ENCODE data around the gene SDR39U1. TPM values are rescaled to one million over a fixed set of nuclear protein-coding genes. Genes with fewer than 3 reads are reported as not detected.

The SDR39U1 gene
- total and polyA plus RNA-seq, 4 donors: 18.5 to 96.8 (median 61.6) TPM

DNA sequence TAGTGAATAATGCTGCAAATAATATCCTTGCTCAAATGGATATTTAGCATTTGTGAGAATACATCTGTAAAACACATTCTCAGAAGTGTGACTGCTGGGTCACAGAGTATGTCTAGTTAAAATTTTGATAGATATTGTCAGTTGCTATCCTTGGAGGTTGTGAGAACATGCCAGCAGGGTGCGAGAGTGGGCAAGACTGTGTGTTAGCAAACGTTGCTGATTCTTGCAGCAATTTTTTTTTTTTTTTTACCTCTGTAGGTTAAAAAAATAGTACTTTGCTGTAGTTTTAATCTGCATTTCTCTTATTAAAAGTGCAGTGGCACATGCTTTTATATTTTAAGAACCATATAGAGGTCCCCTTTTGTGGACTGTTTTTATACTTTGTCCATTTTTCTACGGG lies 48.3 kb downstream of the SDR39U1 start:
- Histone ChIP-seq H3K9me3 (ENCODE audit: control insufficient read depth, insufficient read depth, low read length) (no peaks in the 10 kb centered on the region), H3K4me1 (ENCODE audit: control insufficient read depth, insufficient read depth, low read length) (peaks cover 11% of the 10 kb centered on the region), H3K27me3 (ENCODE audit: control insufficient read depth, insufficient read depth, low read length) (no peaks in the 10 kb centered on the region), H3K4me3 (ENCODE audit: low read depth, low read length) (no peak overlapping the region), H3K36me3 (ENCODE audit: control insufficient read depth, insufficient read depth, low read length) (no peaks in the 10 kb centered on the region), H3K27ac (ENCODE audit: low read depth, low read length) (no peak overlapping the region)
- DNase-seq (ENCODE audit: low read depth in 4 of 6, low spot score in 6 of 6): no peak
- WGBS (ENCODE audit: insufficient coverage): no CpG with 5 or more reads among the region's 3 CpGs

DNA sequence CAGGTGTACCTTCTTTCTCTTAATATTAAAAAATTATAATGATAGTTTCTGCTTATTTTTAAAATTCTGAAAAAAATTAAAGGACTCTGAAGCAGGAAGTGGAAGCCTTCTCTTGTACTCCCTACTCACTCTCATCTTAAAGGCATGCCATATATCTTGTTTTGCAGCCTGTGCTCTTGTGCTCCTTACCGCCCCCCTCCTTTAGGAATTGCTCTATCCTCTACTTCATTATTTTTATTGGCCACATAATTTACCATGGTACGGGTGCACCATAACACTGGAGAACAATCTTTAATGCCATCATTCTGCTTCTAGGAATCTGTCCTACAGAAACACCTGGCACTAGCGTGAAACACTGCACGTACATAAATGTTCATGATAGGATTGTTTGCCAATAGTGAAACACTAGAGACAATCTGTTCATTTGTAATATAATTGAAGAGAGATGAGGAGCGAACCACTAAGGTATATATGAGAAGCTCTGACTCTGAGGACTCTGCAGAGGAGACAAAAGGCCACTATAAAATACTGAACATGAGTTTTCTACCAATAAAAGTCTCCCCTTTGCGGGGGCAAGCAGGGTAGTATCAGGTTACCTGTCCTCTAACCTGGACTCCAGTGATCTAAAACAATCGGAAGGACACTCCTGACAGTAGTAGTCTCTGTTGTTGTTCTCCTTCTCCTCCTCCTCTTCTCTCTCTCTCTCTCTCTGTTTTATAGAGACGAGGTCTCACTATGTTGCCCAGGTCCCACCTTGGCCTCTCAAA lies 50.1 kb downstream of the SDR39U1 start:
- Histone ChIP-seq H3K9me3 (ENCODE audit: control insufficient read depth, insufficient read depth, low read length) (no peaks in the 10 kb centered on the region), H3K4me3 (ENCODE audit: low read depth, low read length) (no peak overlapping the region), H3K4me1 (ENCODE audit: control insufficient read depth, insufficient read depth, low read length) (no peaks in the 10 kb centered on the region), H3K27ac (ENCODE audit: low read depth, low read length) (no peak overlapping the region), H3K36me3 (ENCODE audit: control insufficient read depth, insufficient read depth, low read length) (no peaks in the 10 kb centered on the region), H3K27me3 (ENCODE audit: control insufficient read depth, insufficient read depth, low read length) (no peaks in the 10 kb centered on the region)
- DNase-seq (ENCODE audit: low read depth in 4 of 6, low spot score in 6 of 6): peak in 1 of 6 donors; percentile 41
- 53% methylated on average over 4 of the region's 8 CpGs for WGBS (ENCODE audit: insufficient coverage)

DNA sequence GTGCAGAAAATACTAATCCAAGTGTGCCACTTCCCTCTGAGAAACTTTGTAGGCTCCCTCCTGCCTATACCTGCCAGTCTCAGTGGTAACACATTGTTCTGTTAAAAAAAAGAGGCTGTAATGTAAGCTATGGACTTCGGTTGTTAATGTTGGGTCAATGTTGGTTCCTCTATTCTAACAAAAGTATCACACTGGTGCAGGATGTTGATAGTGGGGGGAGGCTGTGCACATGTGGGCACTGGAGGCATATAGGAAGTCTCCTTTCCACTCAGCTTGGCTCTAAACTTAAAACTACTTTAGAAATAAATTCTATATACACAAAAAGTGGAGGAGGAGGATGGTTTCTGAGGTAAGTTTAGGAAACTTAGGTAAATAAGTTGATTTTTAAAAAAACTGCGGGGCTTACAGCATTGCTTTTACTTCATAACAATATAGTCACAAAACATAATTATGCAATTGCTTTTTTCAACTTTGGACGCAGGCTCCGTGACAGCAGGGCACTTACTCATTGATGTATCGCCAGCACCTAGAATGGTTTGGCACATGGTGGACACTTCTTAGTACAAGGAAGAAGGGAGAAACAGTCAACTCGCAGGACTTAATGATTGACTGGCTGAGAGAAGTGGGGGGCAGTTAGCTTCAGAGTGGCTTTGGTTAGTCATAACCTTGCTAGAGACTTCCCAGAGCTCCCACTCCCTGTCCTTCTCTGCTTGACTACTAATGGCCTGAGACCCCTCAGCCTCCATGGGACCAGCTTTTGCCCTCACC lies 51.7 kb downstream of the SDR39U1 start:
- Histone ChIP-seq H3K27ac (ENCODE audit: low read depth, low read length) (no peak overlapping the region), H3K27me3 (ENCODE audit: control insufficient read depth, insufficient read depth, low read length) (no peaks in the 10 kb centered on the region), H3K4me1 (ENCODE audit: control insufficient read depth, insufficient read depth, low read length) (no peaks in the 10 kb centered on the region), H3K4me3 (ENCODE audit: low read depth, low read length) (no peak overlapping the region), H3K36me3 (ENCODE audit: control insufficient read depth, insufficient read depth, low read length) (no peaks in the 10 kb centered on the region), H3K9me3 (ENCODE audit: control insufficient read depth, insufficient read depth, low read length) (no peaks in the 10 kb centered on the region)
- WGBS (ENCODE audit: insufficient coverage): 81% methylated on average over 3 of the region's 6 CpGs
- no peak for DNase-seq (ENCODE audit: low read depth in 4 of 6, low spot score in 6 of 6)

Other genes starting within 250 kb of the SDR39U1 start
- gene TM9SF1, start 247.3 kb downstream of the SDR39U1 start, total RNA-seq: 10 to 100 TPM; 36.6 to 62.9 TPM
- gene TM9SF1, start 247.3 kb downstream of the SDR39U1 start, polyA plus RNA-seq (ENCODE audit: insufficient read length in 2 of 2): 10 to 100 TPM; 30.7 to 36.8 TPM
- not detected for gene TSSK4, start 237.1 kb downstream of the SDR39U1 start, total RNA-seq
- gene TSSK4, start 237.1 kb downstream of the SDR39U1 start, polyA plus RNA-seq (ENCODE audit: insufficient read length in 2 of 2): 10 to 100 TPM in 1 of 2 donors, 1 to 10 TPM in 1; 7.4 to 15.2 TPM
- 10 to 100 TPM; 23.2 to 44.2 TPM for gene CHMP4A, start 229.3 kb downstream of the SDR39U1 start, total RNA-seq
- gene CHMP4A, start 229.3 kb downstream of the SDR39U1 start, polyA plus RNA-seq (ENCODE audit: insufficient read length in 2 of 2): 10 to 100 TPM; 48.9 to 62.9 TPM
- gene MDP1, start 226.7 kb downstream of the SDR39U1 start, total RNA-seq: 10 to 100 TPM; 22.1 to 46.2 TPM
- 10 to 100 TPM; 19.5 to 21.3 TPM for gene MDP1, start 226.7 kb downstream of the SDR39U1 start, polyA plus RNA-seq (ENCODE audit: insufficient read length in 2 of 2)
- 100 to 1,000 TPM in 1 of 2 donors, 10 to 100 TPM in 1; 79.6 to 278 TPM for gene NEDD8, start 210.4 kb downstream of the SDR39U1 start, total RNA-seq
- gene NEDD8, start 210.4 kb downstream of the SDR39U1 start, polyA plus RNA-seq (ENCODE audit: insufficient read length in 2 of 2): 100 to 1,000 TPM; 229 to 250 TPM
- 10 to 100 TPM; 57.5 to 77.4 TPM for gene GMPR2, start 209.8 kb downstream of the SDR39U1 start, total RNA-seq
- gene GMPR2, start 209.8 kb downstream of the SDR39U1 start, polyA plus RNA-seq (ENCODE audit: insufficient read length in 2 of 2): 10 to 100 TPM; 84.0 to 96.9 TPM
- gene TINF2, start 200.2 kb downstream of the SDR39U1 start, total RNA-seq: 10 to 100 TPM; 41.9 to 64.1 TPM
- gene TINF2, start 200.2 kb downstream of the SDR39U1 start, polyA plus RNA-seq (ENCODE audit: insufficient read length in 2 of 2): 10 to 100 TPM; 51.8 to 59.1 TPM
- gene TGM1, start 179.6 kb downstream of the SDR39U1 start, total RNA-seq: 1 to 10 TPM in 1 of 2 donors, under 1 TPM in 1; 0.99 to 6.2 TPM
- 1 to 10 TPM; 4.9 to 6.1 TPM for gene TGM1, start 179.6 kb downstream of the SDR39U1 start, polyA plus RNA-seq (ENCODE audit: insufficient read length in 2 of 2)
- 10 to 100 TPM; 23.1 to 23.5 TPM for gene RABGGTA, start 171.2 kb downstream of the SDR39U1 start, total RNA-seq
- 10 to 100 TPM; 31.8 to 42.9 TPM for gene RABGGTA, start 171.2 kb downstream of the SDR39U1 start, polyA plus RNA-seq (ENCODE audit: insufficient read length in 2 of 2)
- 10 to 100 TPM; 12.6 to 20.2 TPM for gene DHRS1, start 143.0 kb downstream of the SDR39U1 start, total RNA-seq
- 10 to 100 TPM; 31.1 to 47.5 TPM for gene DHRS1, start 143.0 kb downstream of the SDR39U1 start, polyA plus RNA-seq (ENCODE audit: insufficient read length in 2 of 2)
- gene NOP9, start 142.9 kb downstream of the SDR39U1 start, total RNA-seq: 10 to 100 TPM; 18.7 to 21.5 TPM
- 10 to 100 TPM; 25.7 to 27.7 TPM for gene NOP9, start 142.9 kb downstream of the SDR39U1 start, polyA plus RNA-seq (ENCODE audit: insufficient read length in 2 of 2)
- 10 to 100 TPM in 1 of 2 donors, 1 to 10 TPM in 1; 4.9 to 14.8 TPM for gene CIDEB, start 134.8 kb downstream of the SDR39U1 start, total RNA-seq
- 1 to 10 TPM; 6.3 to 7.8 TPM for gene CIDEB, start 134.8 kb downstream of the SDR39U1 start, polyA plus RNA-seq (ENCODE audit: insufficient read length in 2 of 2)
- 1 to 10 TPM; 1.4 to 3.6 TPM for gene LTB4R2, start 132.6 kb downstream of the SDR39U1 start, total RNA-seq
- 1 to 10 TPM; 2.5 to 3.3 TPM for gene LTB4R2, start 132.6 kb downstream of the SDR39U1 start, polyA plus RNA-seq (ENCODE audit: insufficient read length in 2 of 2)
- 1 to 10 TPM; 2.7 to 2.8 TPM for gene LTB4R, start 131.3 kb downstream of the SDR39U1 start, total RNA-seq
- 1 to 10 TPM; 3.8 to 6.2 TPM for gene LTB4R, start 131.3 kb downstream of the SDR39U1 start, polyA plus RNA-seq (ENCODE audit: insufficient read length in 2 of 2)
- 1 to 10 TPM; 3.5 to 9.0 TPM for gene ADCY4, start 107.7 kb downstream of the SDR39U1 start, total RNA-seq
- 10 to 100 TPM; 11.9 to 16.0 TPM for gene ADCY4, start 107.7 kb downstream of the SDR39U1 start, polyA plus RNA-seq (ENCODE audit: insufficient read length in 2 of 2)
- gene RIPK3, start 102.8 kb downstream of the SDR39U1 start, total RNA-seq: 1 to 10 TPM; 1.4 to 3.1 TPM
- gene RIPK3, start 102.8 kb downstream of the SDR39U1 start, polyA plus RNA-seq (ENCODE audit: insufficient read length in 2 of 2): 1 to 10 TPM; 1.4 to 2.0 TPM
- gene NFATC4, start 74.6 kb downstream of the SDR39U1 start, total RNA-seq: 10 to 100 TPM; 10.8 to 63.3 TPM
- gene NFATC4, start 74.6 kb downstream of the SDR39U1 start, polyA plus RNA-seq (ENCODE audit: insufficient read length in 2 of 2): 10 to 100 TPM; 23.6 to 42.0 TPM
- gene NYNRIN, start 43.8 kb downstream of the SDR39U1 start, total RNA-seq: 10 to 100 TPM; 14.8 to 37.4 TPM
- 10 to 100 TPM; 25.3 to 35.0 TPM for gene NYNRIN, start 43.8 kb downstream of the SDR39U1 start, polyA plus RNA-seq (ENCODE audit: insufficient read length in 2 of 2)
- 1 to 10 TPM in 1 of 2 donors, under 1 TPM in 1; 0.59 to 2.4 TPM for gene CBLN3, start 13.1 kb downstream of the SDR39U1 start, total RNA-seq
- gene CBLN3, start 13.1 kb downstream of the SDR39U1 start, polyA plus RNA-seq (ENCODE audit: insufficient read length in 2 of 2): 1 to 10 TPM; 1.4 to 1.7 TPM
- 10 to 100 TPM; 24.4 to 38.3 TPM for gene KHNYN, start 12.8 kb downstream of the SDR39U1 start, total RNA-seq
- gene KHNYN, start 12.8 kb downstream of the SDR39U1 start, polyA plus RNA-seq (ENCODE audit: insufficient read length in 2 of 2): 10 to 100 TPM; 19.4 to 21.7 TPM
- gene CMA1, start 65.5 kb upstream of the SDR39U1 start, total RNA-seq: not detected
- not detected for gene CMA1, start 65.5 kb upstream of the SDR39U1 start, polyA plus RNA-seq (ENCODE audit: insufficient read length in 2 of 2)
- 10 to 100 TPM in 1 of 2 donors, 1 to 10 TPM in 1; 4.6 to 23.0 TPM for gene CTSG, start 133.5 kb upstream of the SDR39U1 start, total RNA-seq
- under 1 TPM in 1 of 2 donors, not detected in 1; 0.36 TPM for gene CTSG, start 133.5 kb upstream of the SDR39U1 start, polyA plus RNA-seq (ENCODE audit: insufficient read length in 2 of 2)
- under 1 TPM in 1 of 2 donors, not detected in 1; 0.28 TPM for gene GZMH, start 166.9 kb upstream of the SDR39U1 start, total RNA-seq
- under 1 TPM in 1 of 2 donors, not detected in 1; 0.21 TPM for gene GZMH, start 166.9 kb upstream of the SDR39U1 start, polyA plus RNA-seq (ENCODE audit: insufficient read length in 2 of 2)
- under 1 TPM; 0.17 to 0.69 TPM for gene GZMB, start 191.4 kb upstream of the SDR39U1 start, total RNA-seq
- under 1 TPM in 1 of 2 donors, not detected in 1; 0.30 TPM for gene GZMB, start 191.4 kb upstream of the SDR39U1 start, polyA plus RNA-seq (ENCODE audit: insufficient read length in 2 of 2)